Transverse colon (tissue), 4 donors: ENCODE data around the gene RPL18A. TPM values are rescaled to one million over a fixed set of nuclear protein-coding genes. Genes with fewer than 3 reads are reported as not detected.

ENCODE experiments used
- DNase-seq: peaks from one replicate; pipeline ENCODE4 v3.0.0-alpha.2; 2019
- H3K27ac ChIP-seq, 4 donors: fragments of 200-600 bp; sonication (generic); 2 replicates each; pipeline ENCODE4 v1.5.1; 2016 to 2018; ENCODE audit warnings: inconsistent platforms in 4 of 4
- H3K27me3 ChIP-seq: fragments of 200-600 bp; sonication (generic); 2 replicates; pipeline ENCODE4 v1.5.1; 2017; ENCODE audit warnings: inconsistent platforms
- H3K36me3 ChIP-seq, 4 donors: fragments of 200-600 bp; sonication (generic); 2 replicates each; pipeline ENCODE4 v1.5.1; 2017 to 2019; ENCODE audit warnings: inconsistent platforms in 4 of 4
- H3K4me1 ChIP-seq, 4 donors: fragments of 200-600 bp; sonication (generic); 2 replicates each; pipeline ENCODE4 v1.5.1; 2017 to 2020; ENCODE audit warnings: inconsistent platforms in 4 of 4
- H3K4me3 ChIP-seq, 4 donors: fragments of 200-600 bp; sonication (generic); 1 replicate in 1 of 4; 2 replicates in 3 of 4; pipeline versions ENCODE4 v1.5.1 to v1.6.1; 2017 to 2019; ENCODE audit warnings: inconsistent platforms in 4 of 4
- H3K9me3 ChIP-seq, 2 donors: fragments of 200-600 bp; sonication (generic); 2 replicates each; pipeline ENCODE4 v1.5.1; 2017 to 2019; ENCODE audit warnings: inconsistent platforms in 2 of 2
- EP300 ChIP-seq: sonication (generic); formaldehyde crosslinking; IDR thresholded peaks from one replicate; pipeline ENCODE4 v1.6.1; 2017; ENCODE audit warnings: antibody characterized with exemption, low read depth
- POLR2A ChIP-seq: fragments of 450-650 bp; IDR thresholded peaks from one replicate; pipeline ENCODE4 v1.6.1; 2016; ENCODE audit warnings: antibody characterized with exemption, mild to moderate bottlenecking, moderate library complexity
- POLR2AphosphoS5 ChIP-seq, 3 donors: sonication (generic); formaldehyde crosslinking; IDR thresholded peaks; one replicate each; pipeline ENCODE4 v1.6.1; 2016; ENCODE audit warnings: antibody characterized with exemption in 3 of 3
- WGBS, 2 donors: methylation state at CpG; one replicate each; pipeline ENCODE4 v1.1.5; 2018; ENCODE audit warnings: low coverage in 1 of 2; 5-methylcytosine and 5-hydroxymethylcytosine counted together
- in situ Hi-C, 4 donors: fragments of 200-750 bp; cut with MboI; loops; one replicate each; pipeline versions ENCODE4 v1.15.0 to v1.15.1; 2017; ENCODE audit warnings: low sequenced_read_pairs in 3 of 4, low pct_ligation_motif_present in 1 of 4, low pct_unique_long_range_greater_than_20kb in 1 of 4
- intact Hi-C: fragments of 100-400 bp; cut with DNase I; formaldehyde crosslinking; loops from one replicate; pipeline ENCODE4 v1.15.1; 2023; ENCODE audit warnings: low total_unique reads
- total RNA-seq, 4 donors: library from RNA; depleted of rRNA; stranded (reverse); fragments of >200 nt; gene quantifications; one replicate each; pipeline ENCODE4 v1.1.0, GENCODE V29; 2016
- TF ChIP-seq, protein P1 (sequence below), 5 experiments: fragments of 200-600 bp in 3 of 5; fragments of 450-650 bp in 2 of 5; sonication (generic) in 3 of 5; IDR thresholded peaks; 1 replicate in 2 of 5; 2 replicates in 3 of 5; pipeline ENCODE4 v1.5.1; 2016 to 2017; ENCODE audit warnings: antibody characterized with exemption in 5 of 5, inconsistent platforms in 3 of 5, mild to moderate bottlenecking in 2 of 5, moderate library complexity in 1 of 5

RPL18A gene
- total RNA-seq, 4 donors from 2014 or later, result 727 to 1,372 (median 1,071) TPM

DNA sequence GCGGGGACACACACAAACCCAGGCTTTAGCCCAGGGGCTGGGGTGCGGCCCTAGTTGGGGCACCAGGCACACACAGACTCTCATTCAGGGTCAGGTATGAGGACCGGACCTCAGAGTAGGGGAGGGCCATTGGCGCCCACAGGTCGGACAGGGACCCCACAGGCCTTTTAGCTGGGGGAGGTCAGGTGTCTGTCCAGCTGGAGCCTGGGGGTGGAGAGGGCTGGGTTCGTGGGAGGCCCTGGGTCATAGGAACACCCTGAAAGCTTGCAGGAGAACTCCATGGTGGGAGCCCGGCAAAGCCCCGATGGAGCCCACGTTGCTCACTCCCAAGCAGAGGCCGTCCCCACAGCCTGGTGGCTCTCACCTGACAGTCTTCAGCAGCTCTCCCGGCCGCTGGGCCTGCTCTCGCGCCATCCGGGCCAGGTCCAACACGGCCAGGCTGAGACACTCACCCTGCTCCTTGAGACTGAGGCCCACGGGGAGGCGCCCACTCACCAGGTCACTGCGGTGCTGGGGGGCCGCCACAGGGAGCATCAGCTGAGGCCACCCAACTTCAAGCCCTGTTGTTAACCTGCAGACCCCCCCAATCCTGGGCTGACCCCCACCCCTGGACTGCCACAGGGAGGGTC is 16.9 kb upstream of the RPL18A start:
- DNase-seq, result no peak
- Histone ChIP-seq H3K36me3 (no peaks in the 10 kb centered on the region), H3K27me3 (peaks cover 52% of the 10 kb centered on the region), H3K4me1 (peaks cover 0 to 26% (median 16%) of the 10 kb centered on the region in 4 donors), H3K4me3 (peak overlapping the region in 1 of 4 donors; percentile 20), H3K9me3 (no peaks in the 10 kb centered on the region), H3K27ac (no peak overlapping the region)
- 97% methylated on average over 11 of the region's 20 CpGs; no CpG with 5 or more reads in 1 of the 2 donors for WGBS, 2 donors
- in situ Hi-C loops, result no loop called here
- intact Hi-C loops, result no loop called here
- TF ChIP-seq, protein P1, sequence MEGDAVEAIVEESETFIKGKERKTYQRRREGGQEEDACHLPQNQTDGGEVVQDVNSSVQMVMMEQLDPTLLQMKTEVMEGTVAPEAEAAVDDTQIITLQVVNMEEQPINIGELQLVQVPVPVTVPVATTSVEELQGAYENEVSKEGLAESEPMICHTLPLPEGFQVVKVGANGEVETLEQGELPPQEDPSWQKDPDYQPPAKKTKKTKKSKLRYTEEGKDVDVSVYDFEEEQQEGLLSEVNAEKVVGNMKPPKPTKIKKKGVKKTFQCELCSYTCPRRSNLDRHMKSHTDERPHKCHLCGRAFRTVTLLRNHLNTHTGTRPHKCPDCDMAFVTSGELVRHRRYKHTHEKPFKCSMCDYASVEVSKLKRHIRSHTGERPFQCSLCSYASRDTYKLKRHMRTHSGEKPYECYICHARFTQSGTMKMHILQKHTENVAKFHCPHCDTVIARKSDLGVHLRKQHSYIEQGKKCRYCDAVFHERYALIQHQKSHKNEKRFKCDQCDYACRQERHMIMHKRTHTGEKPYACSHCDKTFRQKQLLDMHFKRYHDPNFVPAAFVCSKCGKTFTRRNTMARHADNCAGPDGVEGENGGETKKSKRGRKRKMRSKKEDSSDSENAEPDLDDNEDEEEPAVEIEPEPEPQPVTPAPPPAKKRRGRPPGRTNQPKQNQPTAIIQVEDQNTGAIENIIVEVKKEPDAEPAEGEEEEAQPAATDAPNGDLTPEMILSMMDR (IDR thresholded peaks at IDR 0.05), result no peak
- no peak for TF ChIP-seq POLR2A
- no peak for TF ChIP-seq EP300
- no peak for TF ChIP-seq POLR2AphosphoS5 (IDR thresholded peaks at IDR 0.05)

DNA sequence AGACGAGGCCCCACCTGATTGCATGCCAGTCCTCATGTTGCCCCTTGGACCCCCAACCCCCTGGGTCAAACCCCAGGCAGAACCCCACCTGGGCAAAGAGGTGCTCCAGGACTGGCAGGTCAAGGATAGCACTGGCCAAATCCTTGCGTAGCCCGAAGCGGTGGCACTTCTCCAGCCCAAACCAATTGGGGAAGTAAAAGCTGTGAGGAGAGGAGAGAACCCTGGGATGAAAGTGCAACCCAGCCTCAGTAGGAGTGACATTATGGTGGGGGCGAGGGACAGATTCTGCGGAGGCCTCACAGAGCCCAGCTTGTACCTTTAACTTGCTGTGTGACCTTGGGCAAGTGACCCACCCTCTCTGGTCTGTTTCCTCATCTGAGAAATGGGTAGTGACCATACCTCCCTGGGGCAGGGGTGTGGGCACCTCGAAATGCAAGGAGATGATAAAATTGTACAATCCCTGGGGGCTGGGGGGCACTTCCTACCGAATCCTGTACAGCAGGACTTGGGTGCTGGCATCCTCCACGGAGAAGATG is 16.4 kb upstream of the RPL18A start:
- Histone ChIP-seq H3K4me1 (peaks cover 0 to 32% (median 18%) of the 10 kb centered on the region in 4 donors), H3K36me3 (no peaks in the 10 kb centered on the region), H3K27ac (no peak overlapping the region), H3K9me3 (no peaks in the 10 kb centered on the region), H3K4me3 (no peak overlapping the region), H3K27me3 (peaks cover 53% of the 10 kb centered on the region)
- intact Hi-C loops, result no loop called here
- WGBS, 2 donors, result 79 to 88% methylated on average over 2 to 8 of the region's 9 CpGs
- in situ Hi-C loops, result no loop called here
- DNase-seq, result no peak
- TF ChIP-seq EP300 (no peak), POLR2A (no peak), POLR2AphosphoS5 (IDR thresholded peaks at IDR 0.05) (no peak)
- TF ChIP-seq, protein P1 (IDR thresholded peaks at IDR 0.05), result no peak

DNA sequence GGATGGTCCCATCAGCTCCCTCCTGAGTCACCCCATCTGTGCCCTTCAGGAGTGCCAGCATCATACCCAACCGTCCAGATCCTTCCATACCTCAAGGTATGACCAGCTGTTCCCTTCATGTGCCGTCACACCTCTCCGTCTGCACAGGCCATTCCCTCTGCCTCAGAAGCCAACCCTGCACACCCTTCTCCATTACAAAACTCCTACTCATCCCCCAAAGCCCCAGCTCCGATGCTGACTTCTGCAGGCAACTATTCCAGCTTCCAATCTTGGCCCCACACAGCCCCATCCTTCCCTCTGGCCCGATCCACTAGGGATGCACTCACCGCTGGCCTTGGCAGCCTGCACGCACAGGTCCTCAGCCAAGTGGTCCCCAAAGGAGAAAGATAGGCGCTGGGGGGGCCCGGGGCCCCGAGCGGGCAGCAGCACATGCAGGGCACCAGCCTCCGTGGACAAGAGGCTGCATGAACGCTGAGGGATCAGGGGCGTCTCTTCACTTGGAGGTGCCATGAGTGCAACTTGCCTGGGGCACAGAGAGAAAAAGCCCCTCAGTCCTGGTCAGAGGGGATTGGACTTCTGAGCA is 15.7 kb upstream of the RPL18A start:
- Histone ChIP-seq H3K27me3 (peaks cover 53% of the 10 kb centered on the region), H3K27ac (no peak overlapping the region), H3K4me3 (no peak overlapping the region), H3K4me1 (peaks cover 0 to 38% (median 18%) of the 10 kb centered on the region in 4 donors), H3K36me3 (no peaks in the 10 kb centered on the region), H3K9me3 (no peaks in the 10 kb centered on the region)
- DNase-seq, result no peak
- WGBS, 2 donors, result 70 to 86% methylated on average over 5 to 14 of the region's 14 CpGs
- no peak for TF ChIP-seq EP300
- TF ChIP-seq, protein P1 (IDR thresholded peaks at IDR 0.05), result no peak
- no peak for TF ChIP-seq POLR2AphosphoS5 (IDR thresholded peaks at IDR 0.05)
- TF ChIP-seq POLR2A, result no peak
- in situ Hi-C loops (no loop called here), intact Hi-C loops (no loop called here)

DNA sequence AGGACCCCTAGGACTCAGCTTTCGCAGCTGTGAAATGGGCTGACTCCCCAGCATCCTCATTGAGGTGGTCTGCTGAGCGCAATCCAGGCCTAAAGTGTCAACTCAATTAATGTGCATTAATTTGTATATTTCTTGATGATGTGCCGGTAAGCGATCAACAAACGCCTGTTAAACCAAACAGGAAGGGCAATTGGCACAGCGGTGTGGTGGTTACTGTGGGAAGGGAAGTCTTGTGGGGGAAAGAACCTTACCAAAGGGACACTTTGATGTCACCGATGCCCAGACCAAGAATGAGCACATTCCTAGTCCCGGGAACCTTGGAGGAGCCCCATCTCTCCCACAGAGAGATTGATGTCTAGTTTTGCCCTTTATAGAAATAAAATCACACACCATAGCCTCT is 13.6 kb upstream of the RPL18A start:
- Histone ChIP-seq H3K27ac (peak overlapping the region in 1 of 4 donors; percentile 83), H3K4me1 (peaks cover 0 to 49% (median 18%) of the 10 kb centered on the region in 4 donors), H3K9me3 (no peaks in the 10 kb centered on the region), H3K27me3 (peaks cover 41% of the 10 kb centered on the region), H3K36me3 (no peaks in the 10 kb centered on the region), H3K4me3 (no peak overlapping the region)
- intact Hi-C loops, result no loop called here
- in situ Hi-C loops, result no loop called here
- TF ChIP-seq POLR2AphosphoS5 (IDR thresholded peaks at IDR 0.05), result no peak
- no peak for TF ChIP-seq POLR2A
- TF ChIP-seq, protein P1 (IDR thresholded peaks at IDR 0.05), result no peak
- TF ChIP-seq EP300, result no peak
- 64 to 72% methylated on average over 3 to 8 of the region's 8 CpGs for whole genome bisulfite sequencing, 2 donors
- peak; percentile 23 for DNase-seq
